ENCODE results near the gene BMP7.
A peak's percentile ranks its signal among the peaks of the same experiment; 100 is the strongest.
"Not testable (repeated sequence)": the region's sequence is repeated elsewhere in the genome, so short reads cannot be mapped to it uniquely, and the experiment has no call there.

Gene BMP7

DNA sequence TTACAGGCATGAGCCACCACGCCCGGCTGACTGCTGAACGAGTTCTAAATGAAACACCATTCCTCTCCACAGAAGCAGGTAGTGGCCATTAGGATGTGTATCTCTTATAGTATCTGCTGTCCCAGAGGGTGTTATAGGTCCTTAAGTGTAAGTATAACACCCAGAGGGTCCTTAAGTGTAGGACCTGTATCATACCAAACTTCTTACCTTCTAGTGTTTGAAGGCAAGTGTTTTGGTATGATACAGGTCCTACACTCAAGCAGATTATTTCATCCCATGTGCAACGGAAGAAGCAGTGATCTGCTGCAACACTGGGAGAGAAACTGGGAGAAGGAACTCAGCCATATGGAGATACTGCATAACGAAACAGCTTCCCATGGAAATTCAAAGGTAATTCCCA lies 17.4 kb downstream of the BMP7 start:
- no peak for DNase-seq (ENCODE audit: low spot score)

DNA sequence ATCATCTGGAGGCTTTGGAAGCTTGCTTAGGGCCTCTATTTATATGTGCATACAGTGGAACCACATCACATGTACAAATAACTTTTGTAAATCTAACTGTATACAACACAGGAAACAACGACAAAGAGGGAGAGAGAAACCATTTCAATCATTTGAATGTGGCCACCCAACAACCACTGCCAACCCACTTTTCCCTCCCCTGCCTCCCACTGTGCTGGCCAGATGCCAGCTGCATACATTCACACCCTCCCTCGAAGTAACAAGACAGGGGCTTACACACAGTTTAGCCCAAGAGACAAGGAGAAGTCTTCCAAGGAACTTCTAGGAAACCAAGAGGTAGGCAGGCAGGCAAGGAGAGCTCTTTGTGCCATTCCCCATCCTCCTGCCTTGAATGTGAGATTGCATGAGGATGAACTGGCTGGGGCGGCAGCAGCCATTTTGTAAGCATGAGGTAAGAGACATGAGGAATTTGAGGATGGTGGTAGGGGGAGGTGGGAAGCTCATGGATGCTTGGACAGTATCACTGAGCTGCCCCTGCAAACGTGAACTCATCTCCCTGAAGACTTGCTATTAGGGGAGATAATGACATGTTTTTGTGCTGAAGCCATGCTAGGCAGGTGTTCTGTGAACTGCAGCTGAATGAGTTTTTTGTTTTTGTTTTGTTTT lies 18.2 kb downstream of the BMP7 start:
- DNase-seq (ENCODE audit: low spot score), result no peak

DNA sequence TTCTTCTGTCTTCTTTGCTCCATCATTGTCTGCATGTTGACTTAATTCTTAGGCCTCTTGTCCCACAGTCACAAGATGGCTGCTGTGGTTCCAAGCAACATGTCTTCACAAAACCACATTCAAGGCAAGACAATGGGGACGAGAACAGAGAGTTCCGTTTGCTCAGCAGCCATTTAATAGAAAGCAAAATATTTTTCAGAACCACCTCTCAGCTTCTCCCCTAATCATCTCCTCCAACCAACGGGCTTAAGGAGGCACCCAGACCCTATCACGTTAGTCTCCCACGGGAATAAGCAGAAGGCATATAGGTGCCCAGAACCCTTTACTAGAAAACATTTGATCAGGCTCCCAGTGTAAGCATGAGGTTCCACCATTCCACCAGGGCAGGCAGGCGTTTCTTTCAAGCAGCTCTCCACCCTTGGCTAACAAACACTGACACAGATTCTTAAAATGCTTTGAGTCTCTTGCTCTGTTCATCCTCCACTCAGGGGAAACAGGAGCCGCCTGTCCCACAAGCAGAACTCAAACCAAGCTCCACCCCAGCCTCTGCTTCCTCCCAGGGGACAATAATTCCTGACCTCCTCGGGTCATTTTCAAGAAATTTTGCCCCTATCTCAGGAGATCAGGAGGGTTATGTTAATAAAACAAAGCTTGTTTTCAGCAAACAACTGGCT lies 19.0 kb downstream of the BMP7 start:
- no peak for DNase-seq (ENCODE audit: low spot score)

DNA sequence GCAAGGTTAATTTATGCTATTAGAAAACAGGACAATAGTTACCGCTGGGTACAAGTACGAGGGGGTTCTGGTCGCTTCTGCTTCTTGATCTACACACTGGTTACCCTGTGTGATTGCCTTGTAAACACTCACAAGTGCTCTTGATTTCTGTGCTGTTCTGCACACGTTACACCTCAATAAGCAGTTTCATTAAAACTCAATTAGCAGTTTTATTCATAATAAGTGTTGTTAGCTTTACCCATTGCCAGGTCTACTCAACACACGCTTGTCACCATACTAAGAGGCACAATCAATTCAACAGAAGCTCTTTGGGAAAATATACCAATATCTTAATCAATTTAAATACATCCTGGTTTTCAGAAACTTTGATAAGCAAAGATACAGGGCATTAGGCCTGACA lies 20.4 kb downstream of the BMP7 start:
- DNase-seq (ENCODE audit: low spot score), result no peak

DNA sequence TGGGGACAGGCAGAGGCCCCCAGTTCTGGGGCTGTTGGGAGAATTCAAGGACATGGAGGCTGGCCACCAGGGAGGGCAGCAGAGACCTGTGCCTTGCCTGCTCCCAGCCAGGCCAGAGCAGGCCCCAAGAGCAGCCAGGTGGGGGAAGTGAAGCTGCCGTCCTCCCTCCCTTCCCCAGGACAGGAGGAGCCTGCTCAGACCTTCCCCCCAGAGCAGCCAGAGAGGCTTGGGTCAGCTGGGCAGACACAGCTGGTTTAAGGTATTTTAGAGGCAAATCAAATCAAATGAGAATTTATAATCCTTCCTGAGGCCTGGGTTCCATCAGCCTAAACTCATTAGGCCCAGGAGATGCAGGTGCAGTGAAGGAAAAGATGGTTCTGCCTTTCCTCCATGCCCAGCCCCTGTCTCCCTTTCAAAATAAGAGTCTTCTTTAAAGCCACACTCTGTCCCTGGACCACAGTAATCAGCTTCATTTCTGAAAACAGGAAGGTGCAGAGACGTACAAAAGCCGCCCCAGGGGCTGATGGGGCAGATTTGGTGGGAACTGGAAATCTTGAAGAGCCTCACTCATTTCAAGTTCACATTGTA lies 21.7 kb downstream of the BMP7 start:
- peak; percentile 95 for DNase-seq (ENCODE audit: low spot score)

DNA sequence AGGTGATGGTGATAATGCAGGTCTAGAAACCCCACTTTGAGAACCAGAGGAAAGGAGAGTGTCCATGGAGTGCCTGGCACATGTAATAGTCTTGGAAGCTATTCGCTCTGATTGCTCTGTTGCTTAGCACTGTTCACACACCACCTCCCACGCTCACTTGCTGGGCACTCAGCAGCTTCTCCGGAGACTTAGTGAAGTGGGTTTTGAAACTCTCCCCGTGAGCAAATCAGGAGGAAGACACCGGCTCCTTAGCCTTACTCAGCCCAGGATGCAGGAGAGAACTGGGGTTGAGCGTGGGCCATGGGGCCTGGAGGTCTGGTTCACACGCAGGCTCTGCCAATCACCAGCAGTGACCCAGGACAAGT lies 22.2 kb downstream of the BMP7 start:
- DNase-seq (ENCODE audit: low spot score), result no peak

DNA sequence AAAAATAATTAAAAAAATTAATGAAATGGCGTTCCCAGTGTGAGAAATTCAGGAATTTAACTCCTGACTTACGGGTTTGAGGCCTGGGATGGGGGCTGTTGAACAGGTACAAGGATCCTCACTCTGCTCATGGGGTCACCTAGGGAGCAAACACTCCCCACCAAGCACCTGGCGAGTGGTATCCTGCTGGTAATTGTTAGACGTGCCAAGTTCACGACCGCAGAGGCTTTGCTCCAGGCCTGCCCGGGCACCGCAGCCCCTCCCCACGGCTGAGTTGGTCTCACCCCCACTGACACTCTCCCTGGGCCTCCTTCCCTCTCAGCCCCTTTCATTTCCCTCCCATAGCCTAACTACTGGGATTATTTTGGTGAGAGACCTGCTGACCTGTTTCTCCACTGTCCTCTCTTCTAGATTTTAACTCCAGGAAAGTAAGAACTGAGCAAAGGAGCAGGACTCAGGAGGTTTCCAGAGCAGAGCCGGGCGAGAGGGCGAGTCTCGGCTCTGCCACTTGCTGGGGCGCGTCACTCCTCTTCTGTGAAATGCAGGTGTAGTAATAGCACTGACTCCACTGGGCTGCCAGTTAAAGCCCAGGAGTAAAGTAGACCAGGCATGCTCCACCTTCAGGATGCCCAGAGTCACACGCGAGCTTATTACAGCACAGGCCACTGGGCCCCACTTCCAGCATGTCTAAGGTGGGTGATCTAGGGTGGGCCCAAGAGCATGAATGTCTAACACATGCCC lies 22.8 kb downstream of the BMP7 start:
- DNase-seq (ENCODE audit: low spot score), result peak; percentile 91

DNA sequence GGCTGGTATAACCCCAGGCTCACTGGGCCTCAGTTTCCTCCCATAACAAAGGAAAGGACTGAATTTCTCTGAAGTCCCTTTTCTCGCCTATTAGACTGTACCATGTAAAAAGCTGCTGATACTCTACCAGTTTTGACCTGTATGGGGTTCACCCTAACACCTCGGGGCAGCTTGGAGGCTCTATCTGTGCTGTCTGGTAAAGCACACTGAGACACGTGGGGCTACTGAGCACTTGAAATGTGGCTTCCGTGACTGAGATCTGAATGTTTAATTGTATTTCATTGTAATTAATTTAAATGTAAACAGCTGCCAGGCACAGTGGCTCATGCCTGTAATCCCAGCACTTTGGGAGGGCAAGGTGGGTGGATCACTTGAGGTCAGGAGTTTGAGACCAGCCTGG lies 24.0 kb downstream of the BMP7 start:
- DNase-seq (ENCODE audit: low spot score), result no peak

DNA sequence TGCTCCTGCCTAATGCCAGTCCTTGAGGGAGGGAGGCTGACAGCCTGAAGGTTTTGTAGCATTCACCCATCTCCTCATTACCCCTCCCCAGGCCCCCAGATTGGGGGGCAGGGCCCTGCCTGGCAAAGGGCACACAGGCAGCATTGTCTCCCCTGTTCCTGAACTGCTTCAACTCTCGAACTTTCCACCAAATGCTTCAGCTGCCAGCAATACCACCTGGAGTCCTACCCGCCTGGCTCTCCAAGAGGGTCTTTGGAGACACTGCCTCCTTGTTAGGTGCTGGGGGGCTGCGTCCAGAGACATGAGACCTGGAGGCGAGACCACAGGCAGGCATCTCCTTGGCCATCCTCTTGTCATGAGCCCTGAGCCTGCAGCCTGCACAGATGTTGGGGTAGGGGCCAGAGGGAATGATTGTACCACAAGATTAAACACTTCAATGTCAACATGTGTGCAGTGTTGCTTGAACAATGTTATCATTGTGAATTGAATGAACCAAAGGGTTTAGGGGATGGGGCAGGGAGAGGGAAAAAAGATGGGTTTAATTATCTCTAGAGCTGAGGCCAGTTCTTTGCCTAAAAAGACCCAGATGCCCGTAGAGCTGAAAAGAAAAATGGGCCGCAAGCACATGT lies 25.0 kb downstream of the BMP7 start:
- no peak for DNase-seq (ENCODE audit: low spot score)

DNA sequence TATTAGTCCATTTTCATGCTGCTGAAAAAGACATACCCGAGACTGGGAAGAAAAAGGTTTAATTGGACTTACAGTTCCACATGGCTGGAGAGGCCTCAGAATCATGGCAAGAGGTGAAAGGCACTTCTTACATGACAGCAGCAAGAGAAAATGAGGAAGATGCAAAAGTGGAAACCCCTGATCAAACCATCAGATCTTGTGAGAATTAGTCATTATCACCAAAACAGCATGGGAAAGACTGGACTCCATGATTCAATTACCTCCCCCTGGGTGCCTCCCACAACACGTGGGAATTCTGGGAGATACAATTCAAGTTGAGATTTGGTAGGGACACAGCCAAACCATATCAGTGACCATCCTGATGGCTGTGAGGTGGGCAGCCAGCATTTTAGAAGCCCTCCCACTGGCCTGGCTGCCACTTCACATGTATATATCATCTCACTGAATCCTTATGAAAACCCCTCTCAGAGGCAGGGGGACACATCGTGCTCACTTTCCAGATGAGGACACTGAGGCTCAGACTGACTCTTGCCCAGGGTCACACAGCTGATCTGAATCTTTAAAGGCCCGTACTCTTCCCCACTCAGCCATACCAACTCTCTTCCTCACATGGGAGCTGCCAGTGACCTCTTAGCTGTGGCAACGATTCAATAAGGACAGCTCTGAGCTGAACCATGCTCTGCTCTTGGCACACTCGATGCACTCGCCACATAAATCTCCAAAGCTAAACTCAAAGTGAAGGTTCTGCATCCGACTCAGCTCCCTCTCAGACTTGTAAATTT lies 25.7 kb downstream of the BMP7 start:
- no peak for DNase-seq (ENCODE audit: low spot score)

DNA sequence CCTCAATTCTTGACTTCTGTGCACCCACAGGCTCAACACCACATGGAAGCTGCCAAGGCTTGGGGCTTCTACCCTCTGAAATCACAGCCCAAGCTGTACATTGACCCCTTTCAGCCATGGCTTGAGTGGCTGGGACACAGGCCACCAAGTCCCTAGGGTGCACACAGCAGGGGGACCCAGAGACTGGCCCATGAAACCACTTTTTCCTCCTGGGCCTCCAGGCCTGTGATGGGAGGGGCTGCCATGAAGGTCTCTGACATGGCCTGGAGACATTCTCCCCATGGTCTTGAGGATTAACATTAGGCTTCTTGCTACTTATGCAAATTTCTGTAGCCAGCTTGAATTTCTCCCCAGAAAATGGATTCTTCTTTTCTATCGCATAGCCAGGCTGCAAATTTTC lies 26.7 kb downstream of the BMP7 start:
- DNase-seq (ENCODE audit: low spot score), result not testable (repeated sequence)

DNA sequence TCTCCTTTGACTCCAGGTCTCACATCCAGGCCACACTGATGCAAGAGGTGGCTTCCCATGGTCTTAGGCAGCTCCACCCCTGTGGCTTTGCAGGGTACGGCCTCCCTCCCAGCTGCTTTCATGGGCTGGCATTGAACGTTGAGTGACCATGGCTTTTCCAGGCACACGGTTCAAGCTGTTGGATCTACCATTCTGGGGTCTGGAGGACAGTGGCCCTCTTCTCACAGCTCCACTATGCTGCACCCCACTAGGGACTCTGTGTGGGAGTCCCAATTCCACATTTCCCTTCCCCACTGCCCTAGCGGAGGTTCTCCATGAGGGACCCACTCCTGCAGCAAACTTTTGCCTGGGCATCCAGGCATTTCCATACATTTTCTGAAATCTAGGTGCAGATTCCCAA lies 27.1 kb downstream of the BMP7 start:
- DNase-seq (ENCODE audit: low spot score), result not testable (repeated sequence)

DNA sequence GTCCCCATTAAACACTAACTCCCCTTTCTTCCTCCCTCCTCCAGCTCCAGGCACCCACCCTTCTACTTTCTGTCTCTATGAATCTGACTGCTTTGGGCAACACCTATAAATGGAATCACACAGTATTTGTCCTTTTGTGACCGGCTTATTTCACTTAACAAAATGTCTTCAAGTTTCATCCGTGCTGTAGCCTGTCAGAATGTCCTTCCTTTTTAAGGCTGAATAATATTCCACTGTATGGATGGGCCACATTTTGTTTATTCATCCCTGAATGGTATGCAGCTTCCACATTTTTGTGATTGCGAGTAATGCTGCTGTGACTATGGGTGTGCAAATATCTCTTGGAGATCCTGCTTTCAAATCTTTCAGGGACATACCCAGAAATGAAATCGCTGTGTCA lies 28.4 kb downstream of the BMP7 start:
- DNase-seq (ENCODE audit: low spot score), result no peak

DNA sequence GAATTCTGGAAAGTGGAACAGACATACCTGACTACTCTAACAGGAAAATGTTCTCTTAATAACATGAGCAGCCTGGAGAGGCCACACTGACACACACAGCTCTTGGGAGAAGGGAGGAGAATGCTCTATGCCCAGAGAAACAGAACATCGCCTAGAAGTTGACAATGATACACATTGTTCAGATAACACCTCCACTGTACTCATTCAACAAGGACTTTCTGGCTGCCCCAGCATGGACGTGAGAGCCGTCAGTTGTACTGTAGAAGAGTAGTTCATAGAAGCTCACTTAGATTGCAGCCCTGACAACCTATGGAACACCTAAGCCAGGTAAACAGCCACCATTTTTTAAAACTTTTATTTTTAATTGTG lies 28.9 kb downstream of the BMP7 start:
- DNase-seq (ENCODE audit: low spot score), result no peak

DNA sequence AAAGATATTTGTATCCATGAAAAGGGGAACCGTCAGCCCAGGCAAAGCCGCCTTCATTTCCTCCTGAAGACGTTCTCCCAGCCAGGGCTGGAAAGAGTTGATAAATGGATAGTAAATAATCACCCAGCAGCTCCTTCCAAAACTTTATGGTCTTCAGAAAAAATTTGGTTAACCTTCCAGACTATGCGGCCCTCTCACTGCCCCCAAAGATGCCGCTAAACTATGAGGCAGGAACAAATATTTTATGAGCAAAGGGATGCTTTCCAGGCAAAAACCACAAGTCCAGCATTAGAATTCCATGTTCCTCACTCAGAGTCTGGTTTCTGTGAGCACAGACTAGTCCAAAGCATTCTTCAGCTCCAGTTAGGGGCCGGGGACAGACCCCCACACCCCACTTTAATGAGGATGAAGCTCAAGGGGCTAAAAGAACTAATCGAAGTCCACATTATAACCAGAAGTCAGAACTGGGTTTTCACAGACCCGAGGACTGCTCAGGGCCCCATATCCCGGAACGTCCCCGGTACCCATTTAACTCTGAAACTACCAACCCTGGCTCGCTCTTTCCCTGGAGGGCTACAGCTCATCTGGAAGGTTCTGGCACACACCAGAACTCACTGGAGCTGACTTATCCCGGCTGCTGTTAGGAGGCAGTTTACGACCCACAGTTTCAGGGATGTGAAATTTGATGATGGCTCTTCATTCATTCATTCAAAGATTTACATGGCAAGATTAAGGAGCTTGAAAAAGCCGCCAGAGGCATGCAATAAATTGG lies 29.4 kb downstream of the BMP7 start:
- DNase-seq (ENCODE audit: low spot score), result no peak

DNA sequence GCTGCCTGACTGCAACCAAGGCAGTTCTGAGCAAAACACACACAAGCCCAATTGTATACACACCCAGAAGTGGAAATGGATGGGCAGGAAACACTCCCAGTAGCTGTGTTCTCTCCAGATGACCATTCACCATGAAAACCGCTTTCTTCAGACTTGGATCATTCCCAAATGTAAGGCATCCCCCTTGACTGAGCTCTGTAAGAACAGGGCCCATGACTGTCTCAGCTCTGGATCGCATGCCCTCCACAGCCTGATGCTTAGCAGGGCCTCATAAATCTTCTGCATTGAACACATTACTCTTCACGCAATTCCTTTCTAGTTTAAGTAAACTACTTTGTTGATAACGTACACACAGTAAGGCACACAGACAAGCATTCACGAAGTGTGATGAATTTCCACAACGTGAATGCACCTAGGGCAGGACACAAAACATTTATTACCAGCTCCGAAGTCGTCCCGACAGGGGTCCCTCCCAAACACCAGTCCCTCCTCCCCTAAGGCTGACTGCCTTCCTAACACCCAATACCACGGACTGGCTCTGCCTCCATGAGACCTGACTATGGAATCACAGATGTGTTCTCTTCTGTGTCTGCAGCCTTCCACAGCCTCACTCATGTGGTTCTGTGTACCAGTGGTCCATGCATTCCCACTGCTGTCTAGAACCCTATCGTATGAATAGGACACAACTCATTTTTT lies 31.7 kb downstream of the BMP7 start:
- DNase-seq (ENCODE audit: low spot score), result no peak

DNA sequence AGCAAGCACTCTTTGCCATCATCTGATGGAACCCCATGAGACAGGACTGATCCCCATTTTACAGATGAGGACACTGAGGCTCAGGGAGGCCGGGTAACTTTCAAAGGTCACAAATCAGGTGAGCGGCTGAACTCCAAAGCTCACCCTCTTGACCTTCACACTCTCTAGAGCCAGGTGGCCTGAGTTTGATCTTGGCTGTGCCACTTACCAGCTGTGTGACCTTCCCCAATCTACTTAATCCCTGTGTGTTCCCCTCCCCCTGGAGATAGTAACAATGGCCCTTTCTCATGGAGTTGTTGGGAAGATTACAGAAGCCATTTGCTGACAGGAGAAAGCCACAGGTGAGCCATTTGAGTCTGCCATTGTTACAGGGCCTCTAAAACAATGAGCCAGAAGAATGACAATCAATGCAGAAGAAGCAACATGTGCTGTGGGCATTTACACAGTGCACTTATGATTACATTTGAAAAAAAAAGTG lies 34.5 kb downstream of the BMP7 start:
- DNase-seq (ENCODE audit: low spot score), result no peak

DNA sequence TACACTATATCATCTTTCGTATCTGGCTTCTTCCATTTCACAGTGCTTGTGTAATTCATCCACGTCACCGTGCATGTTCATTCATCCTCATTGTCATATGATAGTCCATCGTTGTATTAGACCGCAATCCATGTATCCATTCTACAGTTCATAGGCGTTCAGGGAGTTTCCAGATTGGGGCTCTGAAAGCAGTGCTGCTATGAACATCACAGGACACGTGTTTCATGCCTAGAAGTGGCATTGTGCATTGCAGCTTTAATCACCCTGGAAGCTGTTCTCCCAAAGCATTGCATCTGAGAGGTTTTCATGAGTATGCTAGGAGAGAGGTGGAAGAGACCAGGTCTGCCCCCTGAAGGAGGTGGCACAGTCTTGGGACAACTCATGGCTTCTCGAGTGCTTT lies 35.3 kb downstream of the BMP7 start:
- no peak for DNase-seq (ENCODE audit: low spot score)

DNA sequence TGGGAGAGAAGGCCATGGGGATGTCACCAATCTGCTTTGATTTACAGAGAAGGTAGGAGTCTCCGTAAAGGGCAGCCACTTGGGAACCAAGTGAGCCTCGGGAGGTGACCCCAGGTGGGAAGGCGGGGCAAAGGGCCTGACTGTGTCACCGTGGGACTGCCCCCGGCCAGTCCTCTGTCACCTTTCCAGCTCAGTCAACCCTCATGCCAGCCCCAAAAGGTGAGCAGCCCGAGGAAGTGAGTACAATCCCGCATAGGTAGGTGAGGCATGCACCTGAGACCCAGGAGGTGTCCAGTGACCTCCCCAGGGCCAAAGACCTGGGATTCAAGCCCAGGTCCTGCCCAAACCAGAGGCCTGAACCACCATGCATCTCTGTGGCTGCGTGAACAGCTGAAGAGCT lies 36.2 kb downstream of the BMP7 start:
- no peak for DNase-seq (ENCODE audit: low spot score)

DNA sequence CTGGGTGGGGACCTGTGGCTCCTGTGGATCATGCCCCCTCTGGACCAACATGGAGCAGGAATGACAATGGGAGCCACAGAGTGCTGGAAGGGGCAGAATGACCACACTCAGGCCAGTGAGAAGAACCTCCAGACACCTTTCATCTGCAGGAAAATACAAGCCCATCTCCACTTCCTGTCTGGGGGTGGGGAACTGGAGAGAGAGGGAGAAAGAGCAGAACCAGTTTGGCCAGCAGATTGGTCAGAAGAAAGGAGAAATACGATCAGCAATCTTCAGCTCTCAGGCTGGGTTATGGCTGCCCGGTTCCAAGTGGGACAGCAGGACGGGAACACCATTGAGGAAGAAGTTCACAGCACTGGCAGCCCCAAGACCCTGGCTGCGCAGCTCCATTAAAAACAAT lies 37.0 kb downstream of the BMP7 start:
- DNase-seq (ENCODE audit: low spot score), result peak; percentile 92
